Subcutaneous adipose tissue (tissue), 4 donors: ENCODE measurements around the gene CELF4. TPM values are rescaled to one million over a fixed set of nuclear protein-coding genes. Genes with fewer than 3 reads are reported as not detected.

Experiments used
- total RNA-seq, 4 donors: library from RNA; depleted of rRNA; stranded (reverse); fragments of >200 nt; gene quantifications; one replicate each; pipeline ENCODE4 v1.1.0, GENCODE V29; 2016
- TF ChIP-seq, protein P1 (sequence below): fragments of 450-650 bp; IDR thresholded peaks from one replicate; pipeline ENCODE4 v1.5.1; 2016; ENCODE audit warnings: low read depth, mild to moderate bottlenecking, control low read depth, antibody characterized with exemption, moderate library complexity

Gene CELF4
- total RNA-seq, 4 donors from 2014 or later: not detected

DNA sequence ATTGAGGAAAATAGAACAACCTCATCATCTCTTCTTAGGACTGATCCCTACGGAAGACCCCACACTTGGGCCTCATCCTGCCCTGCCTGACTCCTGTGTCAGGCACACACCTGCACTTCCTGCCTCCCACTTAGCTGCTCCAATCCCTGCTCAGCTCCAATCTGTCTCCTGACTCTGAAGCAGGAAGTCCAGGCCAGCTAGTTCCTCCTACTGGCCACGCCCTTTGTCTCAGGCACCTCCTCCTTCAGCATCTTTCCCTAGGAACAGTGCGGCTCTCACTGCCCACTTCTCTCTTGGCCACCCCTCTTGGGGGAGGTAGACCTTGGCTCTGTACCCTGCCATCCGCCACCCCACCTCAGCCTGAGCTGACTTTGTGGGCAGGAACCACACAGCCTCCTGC is 135.8 kb downstream of the CELF4 start:
- TF ChIP-seq, protein P1, sequence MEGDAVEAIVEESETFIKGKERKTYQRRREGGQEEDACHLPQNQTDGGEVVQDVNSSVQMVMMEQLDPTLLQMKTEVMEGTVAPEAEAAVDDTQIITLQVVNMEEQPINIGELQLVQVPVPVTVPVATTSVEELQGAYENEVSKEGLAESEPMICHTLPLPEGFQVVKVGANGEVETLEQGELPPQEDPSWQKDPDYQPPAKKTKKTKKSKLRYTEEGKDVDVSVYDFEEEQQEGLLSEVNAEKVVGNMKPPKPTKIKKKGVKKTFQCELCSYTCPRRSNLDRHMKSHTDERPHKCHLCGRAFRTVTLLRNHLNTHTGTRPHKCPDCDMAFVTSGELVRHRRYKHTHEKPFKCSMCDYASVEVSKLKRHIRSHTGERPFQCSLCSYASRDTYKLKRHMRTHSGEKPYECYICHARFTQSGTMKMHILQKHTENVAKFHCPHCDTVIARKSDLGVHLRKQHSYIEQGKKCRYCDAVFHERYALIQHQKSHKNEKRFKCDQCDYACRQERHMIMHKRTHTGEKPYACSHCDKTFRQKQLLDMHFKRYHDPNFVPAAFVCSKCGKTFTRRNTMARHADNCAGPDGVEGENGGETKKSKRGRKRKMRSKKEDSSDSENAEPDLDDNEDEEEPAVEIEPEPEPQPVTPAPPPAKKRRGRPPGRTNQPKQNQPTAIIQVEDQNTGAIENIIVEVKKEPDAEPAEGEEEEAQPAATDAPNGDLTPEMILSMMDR: no peak

DNA sequence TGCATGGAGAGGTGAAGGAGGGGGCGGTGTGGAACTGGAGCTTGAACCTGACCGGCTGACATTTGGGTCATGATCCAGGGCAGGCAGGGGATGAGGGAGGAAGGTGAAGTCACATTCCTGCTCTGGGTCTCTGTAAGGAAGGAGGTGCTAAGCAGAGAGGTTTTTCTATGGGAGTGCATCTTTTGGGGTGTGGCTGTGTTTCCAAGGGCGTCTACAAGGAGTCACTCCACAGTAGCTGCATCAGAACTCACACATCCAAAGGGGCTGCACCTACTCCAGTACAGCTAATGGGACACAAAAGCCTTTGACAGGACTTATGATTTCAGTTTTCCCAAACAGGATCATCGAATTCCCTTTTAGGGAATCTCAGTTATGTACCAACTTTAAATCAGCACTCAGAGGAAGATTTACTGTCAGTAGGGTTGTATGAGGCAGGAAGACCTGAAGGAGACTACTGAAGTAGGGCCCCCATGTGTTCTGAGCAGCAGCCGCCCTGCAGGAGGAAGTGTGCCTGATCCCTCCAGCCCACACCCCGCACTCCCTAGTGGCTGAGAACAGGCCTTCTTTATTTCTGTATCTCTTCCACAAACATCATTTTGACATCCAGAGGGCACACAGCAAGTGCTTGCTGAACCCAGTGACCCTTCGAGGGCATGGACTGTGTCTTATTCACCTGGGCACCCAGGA is 137.2 kb downstream of the CELF4 start:
- TF ChIP-seq, protein P1: no peak

DNA sequence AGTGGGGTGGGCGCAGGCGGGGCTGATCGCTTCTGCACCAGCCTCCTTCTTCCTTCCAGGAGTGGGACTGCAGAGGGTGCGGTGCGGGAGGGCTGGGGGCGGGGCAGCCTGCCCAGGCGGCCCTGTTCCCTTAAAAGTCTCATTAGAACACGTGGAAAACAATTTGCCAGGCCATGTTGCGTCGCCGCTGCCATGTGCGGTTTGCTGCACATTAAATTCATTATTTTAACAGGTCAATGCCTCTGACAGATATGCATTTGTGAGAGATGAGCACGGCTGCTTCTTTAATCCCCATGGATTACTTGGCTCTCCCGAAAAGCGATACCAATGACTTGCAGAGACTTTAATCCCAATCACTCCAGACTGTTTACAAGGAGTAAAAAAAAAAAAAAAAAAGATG is 139.0 kb downstream of the CELF4 start:
- TF ChIP-seq, protein P1: no peak

DNA sequence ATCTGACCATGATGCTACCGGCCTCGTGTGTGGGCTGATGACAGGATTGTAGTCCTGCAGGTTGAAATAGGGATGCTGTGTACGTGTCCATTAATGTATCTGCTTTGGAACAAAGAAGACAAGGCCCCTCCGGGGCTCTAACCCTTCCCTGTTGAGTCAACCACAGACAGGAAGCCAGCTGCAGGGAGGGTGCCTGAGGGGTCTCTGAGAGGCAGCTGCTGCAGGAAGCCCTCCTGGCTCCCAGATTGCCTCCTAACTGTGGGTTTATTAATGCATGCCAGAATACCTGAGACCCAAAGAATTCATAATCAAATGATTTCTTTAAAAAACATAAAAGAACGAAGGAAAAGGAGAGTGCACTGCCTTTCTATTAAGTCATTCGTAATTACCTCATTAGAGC is 140.4 kb downstream of the CELF4 start:
- TF ChIP-seq, protein P1: no peak

DNA sequence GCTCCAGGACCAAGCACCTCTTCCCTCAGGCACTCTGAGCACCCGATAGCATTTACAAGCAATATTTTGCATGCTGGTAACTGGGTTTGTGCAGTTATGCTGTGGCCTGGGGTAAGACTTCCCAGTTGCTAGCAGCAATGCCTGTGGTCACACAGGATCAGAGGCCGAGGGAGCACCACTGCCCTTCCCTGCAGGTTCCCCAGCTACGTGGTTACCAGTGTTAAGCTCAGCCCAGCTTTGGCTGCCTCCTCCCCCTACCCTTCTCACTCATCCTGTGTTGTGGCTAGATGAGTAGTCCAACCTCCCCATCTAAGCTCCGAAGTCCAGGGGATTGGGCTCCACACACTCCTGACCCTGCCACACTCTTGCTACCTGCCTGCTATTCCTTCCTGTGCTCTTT is 141.1 kb downstream of the CELF4 start:
- TF ChIP-seq, protein P1: no peak

DNA sequence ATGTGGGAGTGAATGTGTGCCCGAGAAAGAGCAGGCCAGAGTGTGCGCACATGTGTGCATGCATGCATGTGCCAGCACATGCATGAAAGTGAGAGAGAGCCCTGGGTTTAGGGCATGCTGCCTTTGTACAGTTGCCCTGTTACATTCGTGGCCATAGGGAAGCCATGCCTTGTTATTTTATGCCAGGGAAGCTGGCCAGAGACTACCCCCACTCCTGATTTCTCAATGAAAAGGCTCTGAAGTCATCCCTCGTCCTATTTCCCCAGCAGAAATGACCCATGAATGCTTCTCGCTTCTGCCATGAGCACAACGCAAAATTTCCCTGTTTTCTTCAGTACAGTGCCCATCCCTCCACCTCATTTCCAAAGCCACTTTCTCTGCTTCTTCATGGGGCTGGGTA is 143.0 kb downstream of the CELF4 start:
- TF ChIP-seq, protein P1: no peak

DNA sequence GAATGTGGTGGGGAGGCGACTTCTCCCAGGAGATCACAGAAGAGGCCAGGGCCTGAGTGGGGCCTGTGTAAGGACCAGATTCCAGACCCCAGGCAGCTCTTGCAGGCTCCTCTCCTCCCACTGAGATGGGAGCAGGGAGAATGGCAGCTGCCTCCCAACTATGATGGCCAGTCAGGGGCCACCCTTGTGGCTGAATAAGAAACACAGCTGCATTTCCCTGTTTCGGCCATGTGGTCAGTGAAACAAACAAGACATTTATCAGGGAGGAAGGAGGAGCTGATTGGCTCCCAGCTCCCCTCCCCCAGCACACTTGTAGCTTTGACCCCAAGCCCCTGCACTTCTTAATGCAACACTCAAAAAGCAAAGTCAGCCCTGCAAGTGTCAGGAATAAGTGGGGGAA is 143.5 kb downstream of the CELF4 start:
- TF ChIP-seq, protein P1: no peak
